ENCODE results near the gene FSTL5.
A peak's percentile ranks its signal among the peaks of the same experiment; 100 is the strongest.
"Not testable (repeated sequence)": the region's sequence is repeated elsewhere in the genome, so short reads cannot be mapped to it uniquely, and the experiment has no call there.

The FSTL5 gene

GRCh38 chr4:162163892-162164759 lies at the start of gene FSTL5:
Gene FSTL5, minus strand, starts transcription at chr4:162164000. Its CDS starts 52,604 bp downstream, at chr4:162111396.
- H3K4me3 ChIP-seq, result peak within 1 kb of the TSS; percentile 55
- DNase-seq (ENCODE audit: low spot score in 2 of 2), result peak; percentile 81 to 96
- no peaks in the 10 kb centered on the region for H3K4me1 ChIP-seq
- H3K27me3 ChIP-seq (ENCODE audit: low read depth), result no peaks in the 10 kb centered on the region
- no peaks in the 10 kb centered on the region for H3K9me3 ChIP-seq
- no peaks in the 10 kb centered on the region for H3K36me3 ChIP-seq (replicated peaks)
- in situ Hi-C loops (cut with MboI; ENCODE audit: low sequenced_read_pairs), result no loop called here

- no peaks in the 10 kb centered on the region for H3K36me3 ChIP-seq (replicated peaks)
- H3K27me3 ChIP-seq (ENCODE audit: low read depth), result no peaks in the 10 kb centered on the region
- H3K4me1 ChIP-seq, result no peaks in the 10 kb centered on the region
- no peak for DNase-seq (ENCODE audit: low spot score in 2 of 2)
- H3K9me3 ChIP-seq, result no peaks in the 10 kb centered on the region
- in situ Hi-C loops (cut with MboI; ENCODE audit: low sequenced_read_pairs), result no loop called here
- H3K4me3 ChIP-seq, result no peak overlapping the region
Measured at GRCh38 chr4:162209706-162210105, 45.9 kb upstream of the FSTL5 start.

- in situ Hi-C loops (cut with MboI; ENCODE audit: low sequenced_read_pairs), result not testable (repeated sequence)
Measured at GRCh38 chr4:162203478-162203877, 39.7 kb upstream of the FSTL5 start.

GRCh38 chr4:162201673-162202072 lies 37.9 kb upstream of the FSTL5 start:
- H3K36me3 ChIP-seq (replicated peaks), result no peaks in the 10 kb centered on the region
- no peaks in the 10 kb centered on the region for H3K4me1 ChIP-seq
- in situ Hi-C loops (cut with MboI; ENCODE audit: low sequenced_read_pairs), result no loop called here
- no peak for DNase-seq (ENCODE audit: low spot score in 2 of 2)
- H3K27me3 ChIP-seq (ENCODE audit: low read depth), result no peaks in the 10 kb centered on the region
- no peak overlapping the region for H3K4me3 ChIP-seq
- no peaks in the 10 kb centered on the region for H3K9me3 ChIP-seq

More at GRCh38 chr4:162203478-162203877, 39.7 kb upstream of the FSTL5 start:
- not testable (repeated sequence) for H3K4me1 ChIP-seq; DNase-seq (ENCODE audit: low spot score in 2 of 2); H3K36me3 ChIP-seq (replicated peaks); H3K9me3 ChIP-seq; H3K27me3 ChIP-seq (ENCODE audit: low read depth); H3K4me3 ChIP-seq

- H3K36me3 ChIP-seq (replicated peaks), result no peaks in the 10 kb centered on the region
- DNase-seq (ENCODE audit: low spot score in 2 of 2), result no peak
- in situ Hi-C loops (cut with MboI; ENCODE audit: low sequenced_read_pairs), result no loop called here
- no peaks in the 10 kb centered on the region for H3K9me3 ChIP-seq
- no peak overlapping the region for H3K4me3 ChIP-seq
- no peaks in the 10 kb centered on the region for H3K4me1 ChIP-seq
- no peaks in the 10 kb centered on the region for H3K27me3 ChIP-seq (ENCODE audit: low read depth)
Measured at GRCh38 chr4:162170509-162170908, 6.7 kb upstream of the FSTL5 start.

- no peaks in the 10 kb centered on the region for H3K27me3 ChIP-seq (ENCODE audit: low read depth)
- H3K4me1 ChIP-seq, result no peaks in the 10 kb centered on the region
- no peak overlapping the region for H3K4me3 ChIP-seq
- no peaks in the 10 kb centered on the region for H3K36me3 ChIP-seq (replicated peaks)
- DNase-seq (ENCODE audit: low spot score in 2 of 2), result no peak
- in situ Hi-C loops (cut with MboI; ENCODE audit: low sequenced_read_pairs), result no loop called here
- H3K9me3 ChIP-seq, result no peaks in the 10 kb centered on the region
Measured at GRCh38 chr4:162164906-162165510, 1.2 kb upstream of the FSTL5 start.

GRCh38 chr4:162162672-162163071 lies 1.1 kb downstream of the FSTL5 start:
- in situ Hi-C loops (cut with MboI; ENCODE audit: low sequenced_read_pairs), result no loop called here
- DNase-seq (ENCODE audit: low spot score in 2 of 2), result no peak
- Histone ChIP-seq H3K4me3 (no peak overlapping the region), H3K27me3 (ENCODE audit: low read depth) (no peaks in the 10 kb centered on the region), H3K36me3 (replicated peaks) (no peaks in the 10 kb centered on the region), H3K9me3 (no peaks in the 10 kb centered on the region), H3K4me1 (no peaks in the 10 kb centered on the region)

- in situ Hi-C loops (cut with MboI; ENCODE audit: low sequenced_read_pairs), result no loop called here
- Histone ChIP-seq H3K36me3 (replicated peaks) (no peaks in the 10 kb centered on the region), H3K27me3 (ENCODE audit: low read depth) (no peaks in the 10 kb centered on the region), H3K4me1 (no peaks in the 10 kb centered on the region), H3K9me3 (no peaks in the 10 kb centered on the region), H3K4me3 (no peak overlapping the region)
- DNase-seq (ENCODE audit: low spot score in 2 of 2), result no peak
Measured at GRCh38 chr4:162157241-162157640, 6.6 kb downstream of the FSTL5 start.

- in situ Hi-C loops (cut with MboI; ENCODE audit: low sequenced_read_pairs), result no loop called here
Measured at GRCh38 chr4:162154862-162155540, 8.8 kb downstream of the FSTL5 start.

GRCh38 chr4:162151850-162152249 lies 11.9 kb downstream of the FSTL5 start:
- in situ Hi-C loops (cut with MboI; ENCODE audit: low sequenced_read_pairs), result no loop called here
- H3K4me3 ChIP-seq, result no peak overlapping the region
- H3K36me3 ChIP-seq (replicated peaks), result no peaks in the 10 kb centered on the region
- H3K9me3 ChIP-seq, result no peaks in the 10 kb centered on the region
- no peak for DNase-seq (ENCODE audit: low spot score in 2 of 2)
- no peaks in the 10 kb centered on the region for H3K27me3 ChIP-seq (ENCODE audit: low read depth)
- no peaks in the 10 kb centered on the region for H3K4me1 ChIP-seq

More at GRCh38 chr4:162154862-162155540, 8.8 kb downstream of the FSTL5 start:
- Histone ChIP-seq H3K36me3 (replicated peaks) (no peaks in the 10 kb centered on the region), H3K4me1 (no peaks in the 10 kb centered on the region), H3K4me3 (no peak overlapping the region), H3K27me3 (ENCODE audit: low read depth) (no peaks in the 10 kb centered on the region), H3K9me3 (no peaks in the 10 kb centered on the region)
- DNase-seq (ENCODE audit: low spot score in 2 of 2), result no peak

GRCh38 chr4:162151386-162151785 lies 12.4 kb downstream of the FSTL5 start:
- in situ Hi-C loops (cut with MboI; ENCODE audit: low sequenced_read_pairs), result no loop called here
- H3K36me3 ChIP-seq (replicated peaks), result no peaks in the 10 kb centered on the region
- DNase-seq (ENCODE audit: low spot score in 2 of 2), result no peak
- no peaks in the 10 kb centered on the region for H3K9me3 ChIP-seq
- H3K4me1 ChIP-seq, result no peaks in the 10 kb centered on the region
- H3K4me3 ChIP-seq, result no peak overlapping the region
- H3K27me3 ChIP-seq (ENCODE audit: low read depth), result no peaks in the 10 kb centered on the region

GRCh38 chr4:162149644-162150043 lies 14.2 kb downstream of the FSTL5 start:
- no peaks in the 10 kb centered on the region for H3K27me3 ChIP-seq (ENCODE audit: low read depth)
- no peaks in the 10 kb centered on the region for H3K4me1 ChIP-seq
- H3K9me3 ChIP-seq, result no peaks in the 10 kb centered on the region
- in situ Hi-C loops (cut with MboI; ENCODE audit: low sequenced_read_pairs), result no loop called here
- DNase-seq (ENCODE audit: low spot score in 2 of 2), result no peak
- H3K4me3 ChIP-seq, result no peak overlapping the region
- no peaks in the 10 kb centered on the region for H3K36me3 ChIP-seq (replicated peaks)

- Histone ChIP-seq H3K4me1 (peaks cover 3% of the 10 kb centered on the region; the same call in 1 of the 2 replicates), H3K27me3 (ENCODE audit: low read depth) (no peaks in the 10 kb centered on the region), H3K9me3 (no peaks in the 10 kb centered on the region), H3K4me3 (no peak overlapping the region), H3K36me3 (replicated peaks) (no peaks in the 10 kb centered on the region)
- no peak for DNase-seq (ENCODE audit: low spot score in 2 of 2)
- in situ Hi-C loops (cut with MboI; ENCODE audit: low sequenced_read_pairs), result no loop called here
Measured at GRCh38 chr4:162140051-162140683, 23.6 kb downstream of the FSTL5 start.
